GM18858 (cell line): ENCODE data around the gene CFAP57.

Experiments
- ATAC-seq: cut with Tn5 transposase; IDR thresholded peaks from one replicate; pipeline ENCODE4 v1.9.1; 2021; ENCODE audit not compliant: unreplicated experiment

CFAP57 gene

GRCh38 chr1:43222879-43223278 is 50.7 kb downstream of the CFAP57 start:
- no peak for ATAC-seq

DNA sequence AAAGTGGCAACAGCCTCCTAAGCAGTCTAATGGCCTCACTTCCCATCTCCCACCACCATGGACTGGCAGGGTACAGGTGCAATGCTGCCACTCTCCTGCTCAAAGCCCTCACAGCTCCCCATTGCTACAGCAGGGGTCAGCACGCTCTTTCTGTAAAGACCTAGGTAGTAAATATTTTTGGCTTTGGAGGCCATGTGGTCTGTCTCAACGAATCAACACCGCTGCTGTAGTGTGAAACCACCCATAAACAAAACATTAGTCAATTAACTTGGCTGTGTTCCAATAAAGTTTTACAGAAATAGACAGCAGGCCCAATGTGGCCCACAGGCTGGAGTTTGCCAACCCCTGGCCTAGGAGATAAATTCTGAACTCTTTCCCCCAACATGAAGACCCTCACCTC is 53.0 kb downstream of the CFAP57 start:
- no peak for ATAC-seq

DNA sequence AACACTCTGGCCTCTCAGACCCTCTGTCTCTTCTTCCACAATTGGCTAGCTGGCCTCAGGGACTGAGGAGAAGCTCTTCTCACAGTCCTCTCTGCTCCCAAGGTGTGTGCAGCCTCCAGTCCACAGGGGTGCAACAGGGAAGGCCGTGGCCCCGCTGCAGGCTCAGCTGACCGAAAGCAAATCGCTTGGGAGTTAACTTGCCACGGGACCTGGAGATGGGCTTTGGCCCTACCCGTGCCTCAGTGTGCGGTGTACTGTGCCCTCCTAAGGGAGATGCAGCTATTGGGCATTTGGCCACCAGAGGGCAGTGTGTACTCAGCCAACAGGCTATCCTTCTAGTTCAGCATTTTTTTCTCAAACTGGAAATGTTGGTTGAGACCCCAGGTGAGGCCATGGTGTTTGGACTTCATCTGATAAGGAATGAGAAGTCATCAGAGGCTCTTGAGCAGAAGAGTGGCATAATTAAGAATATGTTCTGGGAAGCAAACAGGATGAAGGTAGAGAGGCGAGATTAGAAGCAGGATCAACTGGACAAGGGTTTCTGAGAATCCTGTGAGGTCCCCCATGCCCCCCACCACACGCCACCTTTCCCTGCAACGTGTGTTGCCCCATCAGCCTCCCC is 55.1 kb downstream of the CFAP57 start:
- no peak for ATAC-seq

DNA sequence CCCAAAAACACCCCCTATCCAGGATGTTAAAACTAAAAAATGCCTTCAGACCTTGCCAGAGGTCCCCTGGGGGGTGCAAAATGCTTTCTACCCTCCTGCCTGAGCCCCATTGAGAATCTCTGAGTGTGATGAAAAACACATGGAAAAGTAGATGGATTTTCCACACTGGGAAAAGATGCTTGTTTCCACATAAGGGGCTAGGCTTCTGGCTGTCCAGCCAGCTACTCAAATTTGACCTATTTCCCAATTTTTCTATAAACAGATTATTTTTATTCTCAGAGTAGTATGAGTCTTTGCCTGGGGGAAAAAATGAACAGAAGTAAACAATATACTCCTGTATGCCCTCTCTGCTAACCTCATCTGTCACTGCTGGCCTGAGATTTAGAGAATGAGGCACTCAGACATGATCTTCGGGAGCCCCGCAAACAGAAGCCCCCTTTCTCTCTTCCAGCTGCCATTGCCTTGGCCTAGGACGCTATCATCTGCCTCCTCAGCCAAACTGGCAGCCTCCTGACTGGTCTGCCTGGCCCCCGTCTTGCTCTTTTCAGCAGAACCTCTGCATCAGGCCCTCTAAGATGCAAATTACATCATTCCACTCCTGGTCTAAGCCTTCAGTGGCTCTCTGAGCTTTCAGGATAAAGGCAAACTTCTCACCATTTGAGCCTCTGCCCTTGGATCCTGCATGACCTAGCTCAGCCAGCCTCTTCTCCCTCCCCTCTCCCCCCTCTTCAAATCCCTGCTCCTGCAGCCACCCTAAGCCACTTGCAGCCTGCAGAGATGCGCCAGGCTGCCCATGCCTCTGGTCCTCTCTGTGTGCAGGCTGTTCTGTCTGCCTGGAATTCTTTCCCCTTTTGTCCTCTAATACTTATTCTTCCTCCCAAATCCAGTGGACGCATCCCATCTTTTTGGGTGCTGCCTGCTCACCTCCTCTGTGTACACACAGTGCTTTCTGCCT is 58.0 kb downstream of the CFAP57 start:
- no peak for ATAC-seq

DNA sequence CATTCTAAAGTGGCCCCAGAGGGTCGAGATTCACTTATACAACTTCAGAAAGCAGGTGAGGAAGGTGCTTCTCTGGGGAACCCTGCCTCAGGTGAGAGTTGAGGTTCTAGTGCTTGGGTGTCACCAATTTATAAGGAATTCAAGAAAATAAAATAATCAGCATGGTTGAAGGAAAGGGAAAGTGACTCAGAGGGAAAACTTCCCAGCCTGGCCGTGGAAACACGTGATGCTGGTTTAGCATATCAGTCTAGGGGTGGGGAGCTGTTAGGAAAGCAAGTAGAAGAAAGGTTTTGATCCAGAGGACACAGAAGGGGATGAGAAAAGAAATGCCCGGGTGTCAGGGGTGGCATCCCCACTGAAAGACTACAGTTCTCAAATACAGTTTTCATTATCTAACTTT is 59.9 kb downstream of the CFAP57 start:
- ATAC-seq: no peak

GRCh38 chr1:43232482-43232881 is 60.4 kb downstream of the CFAP57 start:
- no peak for ATAC-seq

DNA sequence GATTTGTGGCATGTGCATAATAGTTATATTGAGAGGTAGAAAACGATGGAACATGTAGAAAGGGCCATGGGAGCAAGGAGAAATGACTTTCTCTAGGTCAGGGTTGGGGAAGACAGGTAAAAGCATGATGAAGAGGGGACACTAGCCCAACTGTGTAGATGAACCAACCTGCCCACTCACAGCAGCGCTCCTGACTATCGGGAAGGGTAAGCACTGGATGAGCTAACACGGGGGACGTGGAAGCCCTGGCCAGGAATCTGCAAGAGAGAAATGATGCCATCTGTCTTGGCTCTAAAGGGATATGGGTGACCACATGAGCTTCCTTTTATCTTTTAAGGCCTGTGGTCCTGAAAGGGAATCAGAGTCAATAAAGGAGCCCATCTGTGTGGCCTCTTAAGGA is 61.5 kb downstream of the CFAP57 start:
- no peak for ATAC-seq

DNA sequence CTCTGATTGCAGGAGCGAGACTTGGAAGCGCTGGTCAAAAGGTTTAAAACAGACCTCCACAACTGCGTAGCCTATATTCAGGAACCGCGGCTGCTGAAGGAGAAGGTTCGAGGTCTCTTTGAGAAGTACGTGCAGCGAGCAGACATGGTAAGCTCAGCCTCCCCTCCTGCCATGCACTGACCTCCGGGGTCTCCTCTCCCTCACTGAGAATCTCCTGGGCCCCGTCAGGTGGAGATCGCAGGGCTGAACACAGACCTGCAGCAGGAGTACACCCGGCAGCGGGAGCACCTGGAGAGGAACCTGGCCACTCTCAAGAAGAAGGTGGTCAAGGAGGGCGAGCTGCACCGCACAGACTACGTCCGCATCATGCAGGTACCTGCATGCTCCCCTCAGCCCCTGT is 62.1 kb downstream of the CFAP57 start:
- no peak for ATAC-seq

DNA sequence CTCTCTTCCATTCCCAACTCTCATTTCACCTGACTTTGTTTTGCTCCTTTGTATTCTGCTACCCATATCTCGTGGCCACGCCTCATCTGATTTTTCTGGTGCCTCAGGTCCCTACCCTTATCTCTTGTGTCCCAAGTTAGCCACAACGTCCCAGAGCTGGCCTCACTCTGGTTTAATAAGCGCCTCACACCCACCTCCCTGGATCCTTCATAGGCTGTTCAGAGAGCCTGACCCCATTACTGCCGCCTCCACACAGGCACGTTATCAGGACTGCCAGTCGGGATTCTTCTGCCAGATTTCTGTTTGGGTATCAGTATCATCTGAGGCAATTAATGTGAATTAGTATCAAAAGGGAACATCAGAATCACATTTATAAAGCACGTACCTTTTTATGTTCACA is 62.9 kb downstream of the CFAP57 start:
- no peak for ATAC-seq

GRCh38 chr1:43235451-43236121 is 63.5 kb downstream of the CFAP57 start:
- ATAC-seq: no peak

- no peak for ATAC-seq
Observed at GRCh38 chr1:43237121-43237520, 65.0 kb downstream of the CFAP57 start.

DNA sequence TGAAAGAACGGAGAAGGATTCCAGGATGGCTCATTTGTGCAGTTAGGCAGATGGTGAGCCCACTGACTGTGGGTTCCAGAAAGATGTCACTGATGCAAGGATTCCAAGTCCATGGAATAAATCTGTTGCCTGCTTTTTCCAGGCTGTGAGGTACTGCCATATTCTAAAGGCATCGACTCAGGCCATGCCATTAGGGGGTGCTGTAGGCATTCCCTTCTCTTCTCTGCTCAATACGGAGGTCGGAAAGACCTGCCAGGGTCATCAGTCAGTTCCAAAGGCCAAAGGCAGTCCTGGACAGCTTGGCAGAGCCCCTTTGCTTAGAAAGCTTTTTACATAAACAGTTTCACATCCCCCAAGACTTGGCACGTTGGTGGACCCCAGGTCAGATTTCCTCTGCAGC is 66.0 kb downstream of the CFAP57 start:
- ATAC-seq: no peak

GRCh38 chr1:43238991-43239469 is 66.9 kb downstream of the CFAP57 start:
- no peak for ATAC-seq

DNA sequence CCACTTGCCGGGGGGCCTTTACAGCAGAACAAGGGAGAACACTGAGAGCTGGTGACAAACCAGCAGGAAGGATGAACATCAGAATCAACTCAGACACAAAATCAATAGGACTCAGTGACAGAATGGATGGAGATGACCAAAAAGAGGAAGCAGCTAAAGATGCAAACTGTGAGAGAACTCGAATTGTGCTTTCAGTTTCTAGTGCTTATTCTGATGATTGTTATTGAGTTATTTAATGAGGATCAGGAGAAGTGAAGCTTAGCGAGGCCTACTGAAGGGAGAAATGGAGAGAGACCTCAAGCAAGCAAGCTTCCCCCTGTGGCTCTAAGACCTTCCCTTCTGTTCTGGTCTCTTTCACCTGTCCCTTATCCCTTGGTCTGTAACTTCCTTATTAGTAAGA is 67.4 kb downstream of the CFAP57 start:
- peak; percentile 58 for ATAC-seq

- ATAC-seq: no peak
Observed at GRCh38 chr1:43241413-43241836, 69.3 kb downstream of the CFAP57 start.

- no peak for ATAC-seq
Observed at GRCh38 chr1:43243299-43243698, 71.2 kb downstream of the CFAP57 start.

- ATAC-seq: no peak
Observed at GRCh38 chr1:43246466-43247213, 74.5 kb downstream of the CFAP57 start.

- ATAC-seq: no peak
Observed at GRCh38 chr1:43247256-43247921, 75.3 kb downstream of the CFAP57 start.

GRCh38 chr1:43250351-43250761 is 78.2 kb downstream of the CFAP57 start:
- no peak for ATAC-seq

GRCh38 chr1:43251024-43251423 is 78.9 kb downstream of the CFAP57 start:
- ATAC-seq: no peak
